Activated CD8-positive, alpha-beta memory T cell treated with anti-CD3 and anti-CD28 coated beads for 36 hours (primary cell): ENCODE data around the gene RAPGEF1. TPM values are rescaled to one million over a fixed set of nuclear protein-coding genes. Genes with fewer than 3 reads are reported as not detected.

ENCODE experiments used
- CTCF ChIA-PET: fragments of 350-600 bp; sonication (Branson Sonifier 250); formaldehyde crosslinking; loops from one replicate; lab custom pipeline; 2021; ENCODE audit warnings: antibody characterized with exemption; lab: Charles Lee
- POLR2A ChIA-PET: fragments of 350-600 bp; sonication (Branson Sonifier 250); formaldehyde crosslinking; loops from one replicate; lab custom pipeline; 2021; ENCODE audit warnings: antibody characterized with exemption; lab: Charles Lee
- total RNA-seq, 2 experiments: library from RNA; stranded (reverse); gene quantifications; one replicate each; pipeline ENCODE4 v1.2.3, GENCODE V29; 2021

RAPGEF1 gene
- total RNA-seq, 2 experiments from 2014 or later, result 125 to 136 TPM

DNA sequence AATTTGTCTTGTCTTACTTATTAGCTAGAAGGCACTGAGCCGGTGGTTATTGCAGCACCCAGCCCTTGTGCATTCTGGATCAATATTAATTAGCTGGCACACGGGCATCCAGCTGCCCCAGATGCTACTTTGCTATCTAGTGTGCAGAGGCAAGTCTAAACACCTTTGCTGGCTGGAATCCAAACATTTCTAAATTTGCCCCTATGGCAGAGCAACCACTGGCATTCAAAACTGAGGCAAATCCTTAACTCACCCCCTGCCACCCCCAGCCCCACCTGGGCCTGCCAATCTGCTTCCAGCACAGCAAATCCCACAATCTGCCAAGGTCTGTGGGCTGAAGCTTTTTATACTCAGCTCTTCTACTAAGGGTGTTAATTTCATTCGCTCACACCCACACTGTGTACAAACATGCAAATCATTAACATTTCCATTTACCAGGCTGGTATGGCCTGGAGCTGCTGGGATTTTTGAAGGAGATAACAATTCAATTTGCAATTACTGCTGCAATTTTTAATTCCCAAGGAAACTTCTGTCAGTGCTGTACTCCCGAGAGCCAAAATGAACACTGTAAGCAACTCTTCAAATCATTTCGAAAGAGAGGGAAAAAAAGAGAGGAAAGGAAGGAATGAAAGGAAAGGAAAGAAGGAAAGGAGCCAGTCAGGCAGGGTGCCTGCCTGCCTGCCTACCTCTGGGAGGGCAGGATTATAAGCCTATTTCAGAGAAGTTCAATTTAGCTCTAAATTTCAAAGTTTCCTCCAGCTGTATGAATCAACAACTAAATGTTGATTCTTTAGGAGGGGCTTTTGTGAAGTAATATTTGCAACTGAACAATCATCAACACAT is 35.5 kb downstream of the RAPGEF1 start:
- POLR2A ChIA-PET, result interaction anchor here (0.5 to 1.4 kb wide), 3 partner anchors 26 to 124 kb away, joined by 3 to 9 read pairs (median 5); no protein-coding TSS in a partner anchor

DNA sequence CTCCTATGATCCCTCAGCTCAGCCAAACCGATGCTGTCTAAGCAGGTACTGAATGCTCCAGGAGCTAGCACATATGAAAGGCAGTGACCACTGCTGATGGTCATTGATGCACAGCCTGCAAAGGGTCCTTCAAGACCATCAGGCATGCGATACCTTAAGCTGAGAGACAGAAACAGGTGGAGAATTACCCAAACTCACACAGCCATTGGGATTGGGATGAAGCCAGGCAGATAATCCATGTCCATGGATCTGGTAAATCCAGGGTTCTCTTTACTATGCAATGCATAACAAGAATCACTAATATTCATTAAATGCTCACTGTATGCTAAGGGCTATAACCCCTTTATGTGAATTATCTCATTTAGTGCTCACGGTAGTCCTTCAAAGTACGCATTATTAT is 36.2 kb downstream of the RAPGEF1 start:
- CTCF ChIA-PET, result interaction anchor here (1.2 to 2.6 kb wide), 3 partner anchors 9 to 37 kb away, joined by 4 to 7 read pairs (median 7); no protein-coding TSS in a partner anchor
- POLR2A ChIA-PET, result interaction anchor here (0.5 kb wide), 1 partner anchor 123 kb away, joined by 3 read pairs; no protein-coding TSS in a partner anchor

More for the DNA sequence above, 35.5 kb downstream of the RAPGEF1 start:
- CTCF ChIA-PET, result interaction anchor here (1.2 to 2.6 kb wide), 3 partner anchors 10 to 36 kb away, joined by 4 to 7 read pairs (median 7); no protein-coding TSS in a partner anchor

DNA sequence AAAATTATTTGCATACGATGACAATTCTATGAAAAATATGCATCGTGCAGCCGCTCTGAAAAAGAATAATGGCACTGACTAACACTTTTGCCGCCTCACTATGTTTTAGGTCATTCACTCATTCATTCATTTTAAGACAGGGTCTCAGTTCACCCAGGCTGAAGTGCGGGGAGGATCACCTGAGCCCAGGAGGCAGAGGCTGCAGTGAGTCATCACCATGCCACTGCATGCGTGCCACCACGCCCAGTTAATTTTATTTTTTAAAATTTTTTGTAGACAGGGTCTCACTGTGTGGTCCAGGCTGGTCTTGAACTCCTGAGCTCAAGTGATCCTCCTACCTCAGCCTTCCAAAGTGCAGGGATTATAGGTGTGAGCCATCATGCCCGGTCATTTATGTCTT is 37.0 kb downstream of the RAPGEF1 start:
- CTCF ChIA-PET, result no interaction called here
- POLR2A ChIA-PET, result no interaction called here

DNA sequence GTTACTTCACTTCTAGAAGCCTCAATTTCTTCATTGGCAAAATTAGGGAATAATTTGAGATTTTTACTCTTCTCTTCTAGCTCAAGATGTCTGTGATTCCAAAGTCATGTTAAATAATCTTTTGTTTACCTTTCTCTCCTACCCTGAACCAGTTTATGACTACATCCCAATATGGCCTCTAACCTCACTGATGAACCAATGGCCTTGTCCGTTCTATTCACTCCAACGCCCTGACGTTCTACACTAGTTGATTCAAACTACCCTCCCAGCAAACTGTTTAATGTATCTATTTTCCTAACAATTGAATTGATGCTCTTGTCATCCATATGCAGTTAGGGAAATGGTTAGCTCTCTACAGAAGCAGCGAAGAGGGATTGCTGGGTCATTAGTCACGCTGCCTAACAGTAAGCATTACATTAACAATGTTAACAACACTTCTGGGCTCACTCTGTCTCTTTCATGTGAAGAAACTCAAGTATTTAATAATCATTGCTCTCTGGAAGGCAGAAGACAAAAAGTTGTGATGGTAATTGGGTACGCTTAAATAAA is 38.0 kb downstream of the RAPGEF1 start:
- ChIA-PET POLR2A (no interaction called here), CTCF (no interaction called here)

DNA sequence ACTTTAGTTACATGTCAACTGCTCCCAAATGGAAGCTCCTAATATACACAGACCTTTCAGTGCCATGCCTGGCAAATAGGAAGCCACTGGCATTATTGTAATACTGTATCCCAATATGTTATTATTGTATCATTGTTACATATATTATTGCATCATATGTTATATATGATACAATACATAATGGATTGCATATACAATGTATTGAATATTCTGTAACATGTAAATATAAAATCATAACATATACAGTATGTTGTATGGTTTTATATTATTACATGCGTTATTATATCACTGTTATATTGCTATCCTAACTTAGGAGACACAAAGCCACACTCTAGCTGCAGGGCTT is 38.5 kb downstream of the RAPGEF1 start:
- POLR2A ChIA-PET, result no interaction called here
- CTCF ChIA-PET, result interaction anchor here (0.6 kb wide), 1 partner anchor 80 kb away, joined by 3 read pairs; no protein-coding TSS in a partner anchor

DNA sequence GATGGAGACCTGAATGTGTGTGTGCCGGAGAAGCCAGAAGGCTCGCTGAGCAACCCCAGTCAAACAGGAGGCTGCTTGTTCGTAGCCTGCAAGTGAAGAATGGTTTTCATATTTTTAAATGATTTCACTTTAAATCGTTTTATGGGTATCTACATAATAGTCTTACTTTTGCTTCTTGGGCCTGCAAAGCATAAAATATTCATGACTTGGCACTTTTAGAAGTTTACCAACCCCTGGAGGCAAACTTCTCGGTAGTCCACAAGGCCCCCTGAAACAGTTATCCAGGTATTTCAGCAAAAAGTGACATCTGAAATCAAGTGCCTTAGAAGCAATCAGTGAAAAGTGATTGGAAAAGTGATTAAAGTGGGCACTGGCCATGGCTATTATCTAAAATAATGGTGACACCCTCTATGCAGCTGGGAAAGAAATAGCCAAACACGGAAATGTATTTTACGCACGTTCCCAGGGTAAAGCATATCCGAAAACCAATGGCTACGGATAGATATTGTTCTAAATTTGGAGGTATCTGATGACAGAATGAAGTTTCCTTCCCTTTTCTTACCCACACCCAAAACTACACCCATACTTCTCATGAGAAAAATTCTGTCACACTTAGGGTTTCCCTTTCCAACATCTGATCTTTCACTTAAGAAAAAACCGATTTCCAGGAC is 39.0 kb downstream of the RAPGEF1 start:
- POLR2A ChIA-PET, result no interaction called here
- CTCF ChIA-PET, result interaction anchor here (0.6 kb wide), 1 partner anchor 80 kb away, joined by 3 read pairs; no protein-coding TSS in a partner anchor

DNA sequence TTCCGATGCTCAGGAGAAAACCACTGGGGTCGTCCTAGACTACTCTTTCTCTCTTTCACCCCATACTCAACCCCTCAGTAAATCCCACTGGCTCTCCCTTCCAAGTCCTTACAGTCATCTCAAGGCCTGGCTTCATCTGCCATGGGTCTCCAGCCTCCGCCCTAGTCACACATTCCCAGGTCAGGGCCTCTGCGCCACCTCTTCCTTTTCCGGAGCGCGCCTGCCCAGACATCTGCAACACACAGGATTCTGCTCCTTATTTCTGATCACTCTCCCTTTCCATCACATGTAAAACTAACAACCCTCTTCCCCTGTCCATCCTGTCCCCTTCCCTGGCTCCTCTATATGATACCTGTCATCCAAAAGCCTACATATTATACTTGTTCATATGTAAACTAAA is 39.8 kb downstream of the RAPGEF1 start:
- POLR2A ChIA-PET, result no interaction called here
- CTCF ChIA-PET, result interaction anchor here (1.2 kb wide), 1 partner anchor 109 kb away, joined by 3 read pairs; no protein-coding TSS in a partner anchor

DNA sequence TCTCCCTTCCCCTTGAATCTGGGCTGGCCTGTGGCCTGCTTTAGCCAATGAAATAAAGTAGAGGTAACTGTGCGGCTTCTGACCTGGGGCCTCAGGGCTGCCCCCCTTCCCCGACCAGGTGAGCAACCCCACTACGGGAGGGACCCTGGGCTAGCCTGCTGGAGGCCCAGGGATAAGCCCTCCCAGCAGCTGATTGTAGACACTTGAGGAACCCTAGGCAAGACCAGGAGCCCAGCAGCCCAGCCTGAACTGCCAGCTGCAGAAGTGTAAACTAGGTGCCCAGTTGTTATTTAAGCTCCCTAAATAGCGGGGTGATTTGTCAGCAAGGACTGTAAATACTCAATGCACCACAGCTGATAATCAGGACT is 41.3 kb downstream of the RAPGEF1 start:
- POLR2A ChIA-PET, result no interaction called here
- CTCF ChIA-PET, result interaction anchor here (0.6 to 3.1 kb wide), 3 partner anchors 16 to 22 kb away, joined by 3 to 13 read pairs (median 4); no protein-coding TSS in a partner anchor

DNA sequence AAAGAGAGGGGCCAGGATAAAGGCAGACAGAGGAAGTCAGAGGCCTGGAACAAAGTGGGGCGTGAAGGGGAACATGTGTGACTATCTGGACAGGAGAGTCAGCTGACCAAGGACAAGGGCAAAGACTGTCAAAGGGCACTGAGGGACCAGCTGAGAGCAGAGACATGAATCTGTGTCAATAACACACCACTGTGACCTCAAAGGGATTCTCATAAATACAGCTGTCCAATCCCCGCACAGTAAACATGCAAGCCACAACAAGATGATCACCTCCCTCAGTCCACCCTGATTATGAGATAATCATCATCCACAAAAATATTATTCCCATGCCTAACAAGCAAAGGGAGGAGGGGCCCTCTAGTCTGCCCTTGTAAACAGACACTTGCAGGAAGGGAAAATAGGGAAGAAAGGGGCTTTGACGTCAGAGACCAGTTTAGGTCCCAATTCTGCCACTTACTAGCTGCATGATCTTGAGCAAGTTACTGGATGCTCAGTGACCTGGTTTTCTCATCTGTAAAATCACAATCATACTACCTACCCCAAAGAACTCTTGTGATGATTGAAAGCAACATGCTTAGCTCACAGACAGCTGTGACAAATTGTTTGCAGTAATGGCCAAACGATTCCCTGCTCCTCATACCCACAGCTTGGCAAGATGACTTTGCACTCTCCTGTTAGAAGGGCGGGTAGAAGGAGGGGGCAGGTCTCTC is 41.8 kb downstream of the RAPGEF1 start:
- ChIA-PET POLR2A (interaction anchor here (0.5 to 0.8 kb wide), 2 partner anchors 43 to 63 kb away, joined by 4 to 5 read pairs; no protein-coding TSS in a partner anchor), CTCF (interaction anchor here (0.6 to 3.1 kb wide), 3 partner anchors 17 to 21 kb away, joined by 3 to 13 read pairs (median 4); no protein-coding TSS in a partner anchor)

DNA sequence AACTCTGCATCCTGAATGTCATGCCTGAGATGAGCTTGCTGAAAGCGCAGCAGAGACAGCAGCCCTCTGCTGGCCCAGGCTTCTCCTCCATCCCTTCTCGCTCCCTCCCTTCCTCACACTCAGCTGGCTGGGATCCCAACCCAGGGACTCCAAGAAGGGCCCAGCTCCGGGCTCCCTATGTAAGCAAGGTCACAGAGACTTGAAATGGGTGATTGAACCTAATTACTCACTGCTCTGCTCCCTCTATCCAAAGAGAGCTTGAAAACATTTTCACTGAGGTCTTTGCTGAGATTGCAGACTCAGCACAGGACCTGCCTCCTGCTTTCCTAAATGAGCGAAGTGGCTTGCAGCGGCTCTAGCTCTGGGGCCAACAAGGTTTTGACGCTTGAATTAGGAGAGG is 42.8 kb downstream of the RAPGEF1 start:
- ChIA-PET CTCF (interaction anchor here (1.1 to 3.1 kb wide), 2 partner anchors 20 to 67 kb away, joined by 3 to 13 read pairs; no protein-coding TSS in a partner anchor), POLR2A (no interaction called here)

DNA sequence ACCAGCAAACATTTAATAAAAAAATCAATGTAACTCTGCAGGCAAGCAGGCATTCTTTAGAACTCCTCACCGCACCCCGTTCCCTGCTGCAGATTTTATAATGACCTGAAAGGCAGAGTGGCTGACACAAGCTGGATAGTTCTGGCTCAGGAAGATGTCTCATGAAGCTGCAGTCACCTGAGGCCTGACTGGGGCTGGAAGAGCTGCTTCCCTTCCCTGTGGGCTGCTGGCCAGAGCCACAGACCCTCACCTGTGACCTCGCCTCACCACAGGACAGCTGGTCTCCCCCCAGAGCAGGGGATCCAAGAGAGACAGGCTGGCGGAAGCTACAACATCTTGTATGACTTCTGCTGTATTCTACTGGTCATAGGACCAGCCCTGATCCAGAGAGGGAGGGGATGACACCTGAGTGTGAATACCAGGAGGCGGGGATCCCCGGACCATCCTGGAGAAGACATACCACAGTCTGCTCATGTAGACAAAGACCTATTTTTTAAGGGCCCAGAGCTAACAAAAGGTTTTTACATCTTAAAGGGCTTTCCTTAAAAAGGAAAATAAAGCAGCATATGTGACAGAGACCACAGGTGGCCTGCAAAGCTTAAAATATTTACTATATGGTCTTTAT is 43.9 kb downstream of the RAPGEF1 start:
- CTCF ChIA-PET, result interaction anchor here (1.0 to 3.1 kb wide), 4 partner anchors 19 to 105 kb away, joined by 3 to 13 read pairs (median 4); no protein-coding TSS in a partner anchor
- POLR2A ChIA-PET, result no interaction called here

DNA sequence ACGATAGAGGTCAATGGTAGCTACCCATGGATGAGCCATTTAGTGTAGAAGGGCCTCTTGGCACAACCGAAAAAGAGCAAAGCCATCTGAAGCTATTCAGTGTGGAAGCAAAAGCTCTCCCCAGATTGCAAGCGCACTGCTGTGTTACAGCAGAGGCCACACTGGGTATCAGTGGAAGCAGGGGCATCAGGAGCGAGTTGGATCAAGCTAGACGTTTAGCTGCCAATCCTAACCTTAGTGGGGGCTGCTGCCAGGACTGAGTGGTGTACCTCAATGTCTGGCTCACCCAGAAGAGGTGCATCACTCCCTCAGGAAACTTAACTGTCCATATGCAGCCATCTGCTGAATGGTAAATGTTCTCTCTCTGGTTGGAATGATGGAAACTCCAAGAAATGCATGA is 44.5 kb downstream of the RAPGEF1 start:
- ChIA-PET POLR2A (no interaction called here), CTCF (interaction anchor here (1.0 to 3.1 kb wide), 4 partner anchors 19 to 104 kb away, joined by 3 to 13 read pairs (median 4); no protein-coding TSS in a partner anchor)

DNA sequence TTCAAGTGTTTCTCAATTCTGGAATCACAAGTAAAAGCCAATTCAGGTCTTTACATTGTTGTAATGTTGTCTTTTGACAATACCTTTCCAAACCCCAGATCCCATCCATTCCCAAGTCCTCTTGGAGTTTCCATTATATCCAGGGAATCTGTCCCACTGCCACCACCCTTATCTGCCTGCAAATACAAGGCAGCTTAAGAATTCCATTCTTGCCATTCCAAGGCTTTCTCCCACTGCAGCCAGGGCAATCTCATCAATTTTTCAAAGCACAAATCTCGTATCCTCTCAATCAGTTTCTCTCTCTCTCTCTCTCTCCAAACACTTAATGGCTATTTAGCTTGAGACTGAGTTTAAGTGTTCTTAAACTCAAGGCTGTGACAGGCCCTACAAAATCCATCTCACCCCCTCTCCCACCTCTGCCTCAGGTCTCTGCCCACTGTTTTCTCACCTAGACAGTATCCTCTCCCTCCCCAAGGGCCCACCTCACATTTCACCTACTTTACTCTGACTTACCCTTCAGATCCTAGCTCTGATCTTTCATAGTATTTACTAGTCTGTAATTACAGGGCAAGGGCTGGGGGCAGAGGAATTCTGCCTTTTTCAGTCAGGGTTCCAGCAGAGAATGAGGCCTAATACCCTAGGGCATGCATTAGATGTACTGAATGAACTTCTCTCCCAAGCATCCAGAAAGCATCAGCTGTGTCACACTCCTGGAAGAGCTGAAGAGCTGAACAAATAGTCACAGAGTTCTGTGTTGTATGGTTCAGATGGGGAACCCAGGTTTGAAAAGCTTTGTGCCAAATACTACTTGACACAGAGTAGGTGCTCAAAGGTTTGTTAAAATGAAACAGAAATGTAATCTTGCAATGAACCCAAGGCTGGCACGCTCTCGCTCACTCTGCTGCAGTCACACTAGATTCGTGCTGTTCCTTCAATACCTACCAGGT is 46.0 kb downstream of the RAPGEF1 start:
- CTCF ChIA-PET, result interaction anchor here (1.2 kb wide), 1 partner anchor 11 kb away, joined by 7 read pairs; no protein-coding TSS in a partner anchor
- POLR2A ChIA-PET, result interaction anchor here (0.6 to 0.8 kb wide), 2 partner anchors 26 to 31 kb away, joined by 3 to 5 read pairs; no protein-coding TSS in a partner anchor

DNA sequence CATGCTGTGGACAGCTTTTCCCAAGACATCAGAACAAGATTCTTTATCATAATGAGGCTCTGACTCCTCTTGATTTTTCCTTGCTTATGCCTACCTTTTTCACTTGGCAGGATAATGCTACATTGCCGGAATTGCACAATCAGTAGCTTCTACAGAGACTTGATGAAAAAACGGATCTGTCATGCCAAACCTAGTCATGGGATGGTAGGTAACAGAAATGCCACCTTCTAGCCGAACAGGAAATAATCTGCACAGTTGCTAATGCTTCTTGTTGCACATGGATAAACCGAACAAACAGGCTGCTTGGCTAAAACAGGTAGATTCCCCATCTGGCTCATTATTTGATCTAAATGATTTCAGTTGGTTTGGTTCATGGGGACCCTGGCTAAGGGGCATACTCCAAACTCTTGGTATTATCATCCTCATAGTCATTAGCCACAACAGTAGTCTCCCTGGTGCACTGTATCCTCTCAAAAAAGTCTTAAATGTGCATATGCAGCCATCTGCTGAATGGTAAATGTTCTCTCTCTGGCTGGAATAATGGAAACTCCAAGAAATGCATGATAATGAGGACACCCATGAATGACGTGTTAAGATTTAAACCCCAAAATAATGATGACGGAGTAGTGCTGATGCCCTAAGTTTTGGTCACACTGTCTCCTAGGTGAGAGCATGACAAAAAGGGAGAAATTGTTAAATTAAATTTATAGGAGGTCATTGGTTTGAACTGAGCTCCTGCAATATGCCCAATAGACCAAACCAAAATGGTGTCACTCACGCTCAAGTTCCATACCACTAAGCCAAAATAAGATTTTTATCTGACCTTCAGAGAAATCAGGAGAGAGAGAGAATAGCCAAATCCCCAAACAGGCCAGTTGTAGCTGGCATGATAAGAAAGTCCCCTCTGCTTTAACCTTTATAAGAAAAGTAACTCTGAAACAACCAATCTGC is 47.0 kb downstream of the RAPGEF1 start:
- CTCF ChIA-PET, result interaction anchor here (1.7 kb wide), 1 partner anchor 11 kb away, joined by 4 read pairs; no protein-coding TSS in a partner anchor
- POLR2A ChIA-PET, result interaction anchor here (0.6 kb wide), 1 partner anchor 32 kb away, joined by 3 read pairs; no protein-coding TSS in a partner anchor

DNA sequence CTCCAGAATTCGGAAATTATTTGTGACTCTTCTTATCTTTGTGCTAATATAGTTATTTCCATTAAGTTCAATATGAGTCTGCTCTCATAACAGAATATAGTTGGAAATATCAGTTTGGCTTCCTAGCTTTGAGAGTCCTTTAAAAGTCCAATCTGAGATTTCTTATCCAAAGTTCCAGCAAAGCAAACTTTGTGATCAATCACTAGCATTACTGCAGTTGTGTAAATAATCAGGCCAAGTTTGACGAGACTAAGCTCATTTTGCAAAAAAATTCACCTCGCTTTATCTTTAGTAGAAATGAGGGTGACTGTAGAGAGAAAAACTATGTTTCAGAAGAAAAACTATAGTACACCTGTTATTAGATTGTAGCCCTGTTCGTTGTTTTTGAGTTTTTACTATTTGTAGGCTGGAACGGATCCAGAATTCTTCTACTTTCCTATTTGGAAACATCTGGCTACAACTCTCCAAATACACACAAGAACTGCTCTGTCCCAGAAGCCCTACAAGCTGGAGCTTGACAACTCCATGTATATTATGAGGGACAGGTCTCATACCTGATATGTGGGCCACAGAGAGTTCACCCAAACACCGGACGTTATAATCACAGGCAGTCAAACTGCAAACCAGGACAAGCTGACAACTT is 47.8 kb downstream of the RAPGEF1 start:
- POLR2A ChIA-PET, result no interaction called here

More for the DNA sequence above, 47.8 kb downstream of the RAPGEF1 start:
- CTCF ChIA-PET, result interaction anchor here (1.7 kb wide), 1 partner anchor 11 kb away, joined by 4 read pairs; no protein-coding TSS in a partner anchor
